TTC549 (cell line): ENCODE data around the gene DEPP1.

Experiments
- FAIRE-seq: peaks from 2 replicates; lab custom pipeline; 2012; peaks lifted over from hg19 to GRCh38; lab: Jason Lieb, UNC

The DEPP1 gene

DNA sequence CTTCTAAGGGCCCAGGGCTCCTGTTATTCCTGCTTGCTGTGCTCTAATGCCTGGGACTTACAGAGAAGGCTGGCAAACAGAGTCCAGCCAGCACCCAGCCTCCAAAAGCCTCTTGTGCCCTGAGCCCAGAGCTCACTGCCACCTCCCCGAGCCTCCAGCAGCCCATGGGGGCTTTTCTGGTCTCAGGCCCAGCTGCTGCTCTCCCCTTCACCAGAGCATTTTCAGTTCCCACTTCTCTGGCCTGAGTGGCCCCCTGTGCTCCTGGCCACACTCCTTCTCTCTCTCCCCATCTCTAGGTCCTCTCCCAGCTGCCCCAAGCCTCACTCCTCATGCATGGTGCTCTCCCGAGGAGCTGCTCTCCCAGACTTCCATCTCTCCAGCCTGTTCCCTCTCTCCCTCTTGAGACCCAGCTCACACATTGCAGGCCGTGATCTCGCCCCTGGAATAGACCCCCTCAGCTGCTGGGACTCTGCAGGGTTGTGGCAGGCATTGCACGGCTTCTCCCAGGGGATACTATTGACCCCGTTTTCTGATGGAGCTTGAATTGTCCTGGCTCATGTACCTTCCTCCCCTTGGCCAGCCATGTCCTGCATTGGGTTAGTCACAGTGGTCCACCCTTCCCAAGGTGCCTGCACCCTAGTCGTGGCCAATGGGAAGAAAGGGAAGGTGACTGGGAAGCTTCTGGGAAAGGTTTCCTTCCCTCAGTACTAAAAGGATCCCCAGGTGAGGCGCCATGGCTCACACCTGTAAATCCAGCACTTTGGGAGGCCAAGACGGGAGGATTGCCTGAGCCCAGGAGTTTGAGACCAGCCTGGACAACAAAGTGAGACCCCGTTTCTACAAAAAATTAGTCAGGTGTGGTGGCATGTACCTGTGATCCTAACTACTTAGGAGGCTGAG lies 28.0 kb downstream of the DEPP1 start:
- no peak for FAIRE-seq

DNA sequence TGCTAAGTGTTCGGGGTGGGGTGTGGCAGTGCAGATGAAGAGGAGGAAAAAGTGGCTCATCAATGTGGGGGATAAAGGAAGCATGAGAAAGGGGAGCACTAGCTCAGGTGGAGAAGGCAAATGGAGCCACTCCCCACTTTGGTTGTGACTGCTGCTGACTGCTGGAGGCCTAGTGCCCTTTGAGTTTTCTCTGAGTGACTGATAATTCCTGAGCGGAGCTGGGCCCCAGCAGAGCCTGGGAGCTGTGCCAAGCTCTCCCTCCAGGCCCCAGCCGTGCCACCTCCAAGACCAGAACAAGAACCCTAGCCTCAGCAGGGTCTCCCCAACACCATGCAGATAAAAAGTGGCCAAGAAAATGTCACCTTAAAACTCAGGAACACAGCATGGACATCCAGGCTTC lies 28.7 kb downstream of the DEPP1 start:
- no peak for FAIRE-seq

DNA sequence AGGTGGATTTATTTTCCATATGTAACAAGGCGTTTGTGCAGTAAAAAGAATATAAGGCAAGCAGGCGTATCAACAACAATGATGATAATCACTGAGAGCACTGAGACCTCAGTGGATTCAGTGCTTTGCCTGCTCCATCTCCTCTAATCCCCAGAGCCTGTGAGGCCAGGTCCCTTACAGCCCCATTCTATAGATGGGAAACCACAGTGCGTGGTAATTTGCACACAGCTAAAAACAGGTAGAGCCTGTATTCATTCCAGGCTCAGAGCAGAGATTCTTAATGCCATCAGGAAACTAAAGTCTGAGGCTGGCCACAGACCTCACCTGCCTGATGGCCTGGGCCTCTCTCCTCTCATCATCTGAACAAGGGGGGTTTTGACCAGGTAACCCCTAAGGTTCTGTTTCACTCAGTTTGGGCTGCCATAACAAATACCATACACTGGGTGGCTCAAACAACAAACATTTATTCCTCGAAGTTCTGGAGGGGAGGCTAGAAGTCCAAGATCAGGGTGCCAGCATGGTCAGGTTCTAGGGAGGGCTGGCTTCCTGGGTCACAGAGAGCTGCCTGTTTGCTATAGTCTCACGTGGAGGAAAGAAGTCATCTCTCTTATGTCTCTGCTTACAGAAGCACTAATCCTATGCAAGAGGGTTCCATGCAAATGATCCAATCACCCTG lies 29.3 kb downstream of the DEPP1 start:
- FAIRE-seq = no peak

DNA sequence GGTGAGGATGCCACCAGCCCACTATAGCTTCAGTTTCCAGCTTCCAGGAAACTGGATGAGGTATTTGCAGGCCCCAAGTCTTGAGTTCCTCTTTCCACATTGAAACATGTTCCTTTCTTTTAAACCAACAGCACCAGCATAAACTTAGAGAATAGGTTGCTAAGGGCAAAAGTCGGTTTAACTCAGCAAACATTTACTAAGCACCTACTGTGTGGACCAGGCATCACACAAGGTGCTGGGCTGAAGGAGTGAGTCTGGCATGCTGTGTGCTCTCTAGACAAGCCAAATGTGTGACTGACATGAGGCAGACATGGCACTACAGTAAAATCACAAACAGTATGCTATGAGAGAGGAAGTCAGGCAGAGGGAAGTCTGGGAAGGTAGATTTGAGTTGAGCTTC lies 30.0 kb downstream of the DEPP1 start:
- FAIRE-seq = no peak

DNA sequence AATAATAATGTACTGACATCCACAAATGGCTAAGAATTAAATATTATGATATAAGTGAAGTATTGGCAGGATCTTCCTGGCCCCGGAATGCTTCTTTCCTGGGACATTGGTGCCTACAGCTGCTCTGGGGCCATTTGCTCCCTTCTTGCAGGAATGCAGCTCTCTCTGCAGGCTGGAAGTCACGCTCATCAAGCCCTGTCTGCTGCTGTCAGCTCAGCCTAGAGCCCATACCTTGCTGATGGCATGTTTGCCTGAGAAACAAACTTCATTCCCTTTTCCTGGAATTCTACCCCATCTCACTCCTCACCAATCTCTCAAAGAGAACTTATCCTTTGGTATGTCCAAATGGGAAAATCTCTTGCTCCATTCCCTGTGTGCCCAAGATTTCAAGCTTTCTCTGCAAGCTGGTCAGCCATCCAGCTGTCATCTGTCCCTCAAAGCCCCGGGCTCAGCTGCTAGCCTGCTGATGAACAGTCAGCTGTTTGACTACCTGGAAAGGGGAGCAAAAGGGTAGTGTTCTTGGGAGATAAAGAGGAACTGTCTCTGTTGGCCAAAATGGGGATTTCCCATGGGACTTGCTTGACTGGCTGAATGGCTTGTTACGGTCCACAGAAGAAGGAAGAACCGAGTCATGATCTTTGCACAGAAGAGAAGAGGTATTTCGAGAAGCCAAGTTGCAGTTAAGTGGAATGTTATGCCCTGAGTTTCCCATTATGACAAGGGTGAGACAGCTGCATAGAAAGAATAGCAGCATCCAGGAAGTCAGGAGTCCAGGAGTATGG lies 31.0 kb downstream of the DEPP1 start:
- no peak for FAIRE-seq

DNA sequence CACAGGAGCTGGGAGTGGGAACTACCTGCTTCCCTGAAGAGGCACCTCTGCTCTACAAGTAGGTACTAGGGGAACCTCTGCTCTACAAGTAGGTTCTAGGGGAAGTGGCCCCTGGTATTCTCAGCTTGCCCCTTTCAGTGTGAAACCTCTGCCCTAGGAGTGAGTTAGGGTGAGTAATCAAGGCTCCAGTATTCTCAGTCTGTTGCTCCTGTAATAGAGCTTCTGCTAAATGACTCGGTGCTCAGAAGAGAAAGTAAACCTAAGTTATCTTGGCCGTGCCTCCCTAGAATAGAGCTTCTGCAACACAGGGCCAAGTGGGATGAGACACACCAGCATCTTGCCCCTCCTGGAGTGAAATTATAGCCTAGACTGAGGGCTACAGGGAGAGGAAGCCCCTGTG lies 32.4 kb downstream of the DEPP1 start:
- FAIRE-seq = no peak

DNA sequence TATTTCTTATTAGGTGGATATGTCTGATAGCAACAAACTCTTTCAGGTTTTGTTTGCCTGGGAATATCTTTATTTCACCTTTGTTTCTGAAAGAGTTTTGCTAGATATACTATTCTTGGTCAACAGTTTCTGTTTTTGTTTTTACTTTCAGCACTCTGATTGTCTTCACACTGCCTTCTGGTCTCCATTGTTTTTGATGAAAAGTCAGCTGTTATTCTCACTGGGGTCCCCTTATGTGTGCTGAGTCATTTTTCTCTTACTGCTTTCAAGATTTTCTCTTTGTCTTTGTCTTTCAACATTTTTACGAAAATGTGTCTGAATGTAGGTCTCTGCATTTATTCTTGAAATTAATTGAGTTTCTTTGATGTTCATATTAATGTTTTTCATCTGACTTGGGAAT lies 34.3 kb downstream of the DEPP1 start:
- no peak for FAIRE-seq

DNA sequence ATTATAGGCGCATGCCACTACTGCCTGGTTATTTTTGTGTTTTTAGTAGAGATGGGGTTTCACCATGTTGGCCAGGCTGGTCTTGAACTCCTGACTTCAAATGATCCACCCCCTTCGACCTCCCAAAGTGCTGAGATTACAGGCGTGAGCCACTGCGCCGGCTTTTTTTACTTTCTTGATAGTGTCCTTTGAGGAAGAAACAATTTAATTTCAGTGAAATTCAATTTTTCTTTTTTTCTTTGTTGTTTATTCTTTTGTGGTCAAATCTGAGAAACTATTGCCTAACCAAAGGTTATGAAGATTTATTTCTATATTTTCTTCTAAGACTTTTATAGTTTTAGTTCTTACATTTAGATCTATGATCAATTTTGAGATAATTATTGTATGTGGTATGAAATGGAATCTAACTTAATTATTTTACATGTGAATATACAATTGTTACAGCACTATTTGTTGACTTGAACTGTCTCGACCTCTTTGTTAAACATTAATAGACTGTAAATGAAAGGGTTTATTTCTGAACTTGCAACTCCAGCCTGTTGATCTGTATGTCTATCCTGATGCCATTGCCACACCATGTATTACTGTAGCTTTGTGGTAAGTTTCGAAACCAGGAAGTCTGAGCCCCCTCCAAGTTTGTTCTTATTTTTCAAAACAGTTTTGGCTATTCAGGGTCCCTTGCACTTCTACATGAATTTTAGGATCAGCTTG lies 38.8 kb downstream of the DEPP1 start:
- no peak for FAIRE-seq

DNA sequence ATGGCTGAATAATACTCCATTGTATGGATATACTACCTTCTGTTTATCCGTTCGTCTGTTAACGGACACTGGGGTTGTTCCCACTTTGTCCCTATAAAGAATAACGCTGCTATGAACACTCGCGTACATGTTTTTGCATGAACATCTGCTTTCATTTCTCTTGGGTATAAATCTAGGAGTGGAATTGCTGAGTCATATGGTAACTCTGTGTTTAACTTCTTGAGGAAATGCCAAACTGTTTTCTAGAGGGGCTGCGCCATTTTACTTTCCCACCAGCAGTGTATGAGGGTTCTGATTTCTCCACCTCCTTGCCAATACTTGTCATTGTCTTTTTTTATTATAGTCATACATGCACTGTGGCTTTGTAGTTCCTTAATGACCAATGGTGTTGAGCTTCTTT lies 39.7 kb downstream of the DEPP1 start:
- no peak for FAIRE-seq

DNA sequence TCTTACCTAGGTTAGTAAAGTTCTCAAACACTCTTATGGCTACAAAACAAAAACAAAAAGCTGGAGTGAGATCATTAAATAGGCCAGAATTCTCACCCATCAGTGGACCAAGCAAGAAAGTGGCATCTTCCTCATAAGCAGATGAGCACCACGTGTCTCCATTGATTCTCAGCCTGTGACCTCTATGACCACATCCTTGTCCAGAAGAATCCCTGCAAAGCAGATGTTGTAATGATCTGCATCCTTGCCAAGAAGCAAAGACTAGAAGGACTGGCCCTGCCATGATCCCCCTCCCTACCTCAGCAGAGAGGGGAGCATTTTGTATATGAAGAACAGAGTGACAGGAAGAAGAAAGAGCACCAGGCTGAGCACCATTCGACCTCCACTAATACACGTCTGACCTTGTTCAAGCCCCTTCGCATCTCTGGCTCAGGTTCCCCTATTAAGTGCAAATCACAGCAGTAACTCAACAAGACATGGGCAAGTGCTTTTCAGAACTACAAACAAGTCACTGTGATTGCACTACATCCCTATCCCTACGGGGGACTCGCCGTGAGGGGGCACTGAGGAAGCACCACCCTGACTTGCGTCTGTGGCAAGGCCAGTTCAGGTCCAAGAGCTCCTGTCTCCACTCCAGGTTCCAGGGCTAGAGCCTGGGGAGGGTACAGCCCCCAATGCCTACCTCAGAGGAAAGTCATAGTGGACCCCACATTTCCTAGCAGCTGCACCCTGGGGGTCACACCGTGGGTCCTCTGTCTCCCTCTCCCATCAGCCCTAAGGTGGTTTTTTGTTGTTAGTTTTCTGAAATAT lies 41.2 kb downstream of the DEPP1 start:
- FAIRE-seq = no peak

DNA sequence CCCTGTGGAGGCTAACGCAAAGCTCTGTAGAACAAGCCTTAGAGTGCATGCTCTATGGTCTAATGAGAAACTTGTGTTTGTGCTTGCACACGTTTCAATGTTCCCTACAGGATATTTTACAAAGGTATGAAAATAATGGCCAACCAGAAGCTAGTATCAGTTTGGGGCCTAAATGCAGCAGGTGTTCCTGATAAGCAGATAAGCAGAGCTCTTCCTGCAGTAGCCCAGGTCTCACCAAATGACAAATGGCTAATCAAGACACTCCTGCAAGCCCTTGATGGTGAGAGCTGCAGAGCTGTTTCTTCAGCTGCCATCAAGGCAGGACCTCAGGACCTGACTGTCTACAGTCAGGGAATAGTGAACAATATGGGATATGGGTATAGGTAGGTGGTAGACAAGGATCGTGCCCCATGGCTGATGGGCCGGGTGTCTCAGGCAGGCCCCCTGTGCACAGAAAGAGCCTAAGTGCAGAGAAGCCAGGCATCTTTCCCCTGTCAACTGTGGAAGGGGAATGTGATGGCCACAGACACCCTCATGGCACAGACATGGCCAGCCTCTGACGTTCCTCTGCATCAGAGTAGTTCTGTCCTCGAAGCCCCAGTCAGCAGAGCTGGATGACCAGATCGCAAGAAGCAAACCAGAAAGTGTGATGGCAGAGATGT lies 42.2 kb downstream of the DEPP1 start:
- no peak for FAIRE-seq

DNA sequence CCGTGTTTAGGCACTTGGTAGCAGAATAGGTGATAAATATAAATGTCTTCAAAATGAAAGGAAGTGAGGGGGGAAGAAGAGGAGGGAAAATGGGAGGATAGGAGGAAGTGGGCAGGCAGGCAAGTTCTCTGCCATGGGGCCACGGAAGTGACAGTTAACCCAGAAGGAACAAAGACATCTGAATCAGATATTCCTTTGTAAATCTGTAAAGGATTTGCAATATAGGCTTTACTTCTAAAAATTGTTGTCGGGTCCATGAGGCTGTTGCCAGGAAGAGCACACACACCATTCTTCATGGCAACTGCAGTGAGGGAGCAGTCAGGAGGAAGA lies 42.7 kb downstream of the DEPP1 start:
- FAIRE-seq = no peak

DNA sequence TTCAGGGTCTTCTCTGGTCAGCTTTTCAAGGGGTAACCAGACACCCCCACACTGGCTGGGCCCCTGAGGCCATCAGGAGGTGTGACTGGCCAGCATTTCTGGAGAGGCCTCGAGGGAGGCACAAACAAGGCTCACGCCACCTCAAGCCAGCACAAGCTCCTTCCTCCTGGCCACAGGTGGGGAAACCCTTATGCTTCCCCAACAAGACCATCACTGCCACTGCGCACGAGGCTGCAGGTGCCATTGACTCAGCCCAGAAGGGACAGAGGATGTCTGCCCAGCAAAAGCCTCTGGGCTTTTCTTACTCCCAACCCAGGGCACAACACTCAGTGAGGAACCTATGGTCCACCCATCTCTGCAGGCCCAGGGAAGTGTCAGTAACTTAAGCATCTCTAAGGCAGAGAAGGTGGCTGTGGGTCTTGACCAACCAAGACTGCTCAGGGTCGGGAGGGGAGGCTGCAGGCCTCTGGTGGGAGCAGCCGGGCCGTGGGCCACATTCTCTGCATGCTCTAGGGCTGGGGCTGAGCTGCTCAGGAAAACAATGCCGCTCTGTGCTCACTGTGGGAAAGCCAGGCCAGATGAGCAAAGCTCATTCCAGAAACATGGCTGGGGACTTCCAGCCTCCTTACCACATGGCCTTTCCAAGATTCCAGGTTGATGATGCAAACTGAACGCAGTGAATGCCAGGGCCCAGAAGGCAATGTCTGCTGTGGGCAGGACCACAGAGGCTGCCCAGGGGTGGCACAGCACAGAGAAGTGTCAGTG lies 43.2 kb downstream of the DEPP1 start:
- no peak for FAIRE-seq

DNA sequence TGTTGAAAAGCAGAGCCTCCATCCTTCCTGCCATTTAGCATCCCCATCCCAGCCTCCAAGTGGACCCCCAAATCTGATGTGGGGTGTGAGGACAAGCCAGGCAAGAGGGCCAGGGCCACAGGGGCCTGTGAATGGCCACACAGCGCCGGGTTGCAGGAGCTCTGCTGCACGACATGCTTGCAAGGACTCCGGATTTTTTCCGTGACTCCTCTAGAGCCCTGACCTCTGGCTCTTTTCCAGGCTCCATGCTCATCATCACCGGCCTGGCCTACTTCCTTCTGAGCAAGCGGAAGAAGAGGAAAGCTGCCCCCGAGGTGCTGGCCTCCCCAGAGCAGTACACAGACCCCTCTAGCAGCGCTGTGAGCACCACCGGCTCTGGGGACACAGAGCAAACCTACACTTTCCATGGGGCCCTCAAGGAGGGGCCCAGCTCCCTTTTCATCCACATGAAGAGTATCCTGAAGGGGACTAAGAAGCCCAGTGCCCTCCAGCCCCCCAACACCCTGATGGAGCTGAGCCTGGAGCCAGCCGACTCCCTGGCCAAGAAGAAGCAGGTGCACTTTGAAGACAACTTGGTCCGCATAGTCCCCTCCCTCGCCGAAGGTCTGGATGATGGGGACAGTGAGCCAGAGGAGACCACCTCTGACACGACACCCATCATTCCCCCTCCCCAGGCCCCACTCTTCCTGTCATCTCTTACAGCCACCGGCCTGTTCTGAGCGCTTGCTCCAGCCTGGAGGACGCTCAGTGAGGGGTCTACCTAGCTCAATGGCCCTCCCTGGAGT lies 44.0 kb downstream of the DEPP1 start:
- FAIRE-seq = no peak

DNA sequence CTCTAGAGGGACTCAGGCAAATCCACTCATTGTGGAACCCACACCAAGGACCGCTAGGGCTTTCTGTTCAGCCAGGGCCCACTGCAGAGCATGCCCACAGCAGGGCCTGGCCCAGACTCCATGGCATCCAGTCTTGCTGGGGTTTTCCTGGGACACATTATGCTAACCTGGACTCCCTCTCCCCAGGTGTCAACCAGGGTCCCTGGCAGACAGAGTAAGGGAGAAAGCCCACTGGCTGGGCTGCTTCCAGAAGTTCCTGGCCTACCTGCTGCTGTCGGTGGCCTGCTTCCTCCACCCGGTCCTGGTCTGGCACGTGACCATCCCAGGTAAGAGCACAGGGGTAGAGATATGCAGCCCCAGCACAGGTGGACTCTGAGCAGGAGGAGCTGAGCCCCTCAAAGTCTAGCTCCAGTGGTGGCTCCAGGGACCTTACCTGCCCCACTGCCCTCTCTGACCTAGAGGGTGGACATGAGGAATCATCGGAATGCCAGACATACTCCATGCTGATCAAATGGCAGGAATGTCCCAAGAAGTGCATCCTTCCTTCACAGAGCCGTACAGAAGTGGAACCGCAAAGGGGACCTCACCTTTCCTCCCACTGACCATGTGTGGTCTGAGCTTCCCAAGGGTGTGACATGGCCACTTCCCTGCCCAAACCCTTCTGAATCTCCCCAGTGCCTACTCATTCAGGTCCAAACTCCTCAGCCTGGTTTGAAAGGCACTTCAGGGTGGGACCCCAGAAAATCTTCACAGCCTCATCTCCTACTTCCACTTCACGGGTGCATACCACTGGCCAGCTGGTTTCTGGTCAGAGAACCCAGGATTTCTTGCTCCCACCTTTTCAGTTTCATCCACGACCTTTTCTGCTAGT lies 44.9 kb downstream of the DEPP1 start:
- FAIRE-seq = no peak

DNA sequence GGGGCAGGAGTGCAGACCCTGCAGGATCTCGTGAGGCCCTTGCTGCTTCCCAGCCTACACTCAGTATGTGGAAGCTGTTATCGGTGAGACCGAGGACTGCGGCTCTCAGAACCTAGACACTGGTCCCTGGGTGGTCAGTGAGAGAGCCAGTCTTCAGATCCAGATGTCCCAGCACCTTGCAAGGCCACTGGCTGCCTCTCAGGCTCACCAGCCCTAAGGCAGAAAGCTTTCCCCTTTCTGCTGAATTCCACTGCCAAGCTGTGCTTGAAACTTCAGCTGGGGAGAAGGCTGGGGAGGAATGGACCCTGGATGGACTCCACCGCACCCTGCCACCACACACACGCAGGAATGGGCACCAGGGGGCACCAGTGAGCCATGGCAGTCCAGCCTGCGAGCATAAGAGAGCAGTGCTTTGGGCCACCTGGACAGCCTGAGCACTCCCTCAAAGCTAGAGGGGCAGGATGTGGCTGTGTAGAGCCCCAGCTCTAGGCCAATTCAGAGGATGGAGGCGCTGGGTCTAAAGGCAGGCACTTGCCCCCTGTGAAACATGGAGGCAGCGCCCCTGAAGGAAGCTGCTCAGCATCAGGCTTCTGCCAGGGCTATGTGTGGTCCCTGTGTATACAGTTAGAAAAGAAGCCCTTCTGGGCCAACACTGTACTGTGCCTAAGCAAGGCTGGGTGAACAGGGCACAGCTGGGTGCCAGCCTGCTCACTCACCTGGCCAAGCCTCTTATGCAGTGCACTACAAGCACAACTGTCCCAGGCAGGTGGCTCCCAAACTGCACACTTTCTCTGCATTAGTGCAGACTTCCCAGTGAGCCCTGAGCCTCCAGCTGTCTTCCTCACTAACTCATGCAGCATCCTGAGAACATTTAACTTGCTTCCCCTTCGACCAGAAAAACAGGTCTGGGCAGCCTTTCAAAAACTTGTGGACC lies 45.8 kb downstream of the DEPP1 start:
- no peak for FAIRE-seq
